H1 (cell line): Measurements from ENCODE around the gene PDIA2. TPM values are rescaled to one million over a fixed set of nuclear protein-coding genes. Genes with fewer than 3 reads are reported as not detected.

Experiments
- CTCF ChIA-PET: fragments of 300-600 bp; sonication (Branson Sonifier 250); formaldehyde crosslinking; loops from one replicate; lab custom pipeline; 2021; ENCODE audit not compliant: partially characterized antibody; lab: Charles Lee
- POLR2A ChIA-PET: fragments of 300-600 bp; sonication (Branson Sonifier 250); formaldehyde crosslinking; loops from one replicate; lab custom pipeline; 2021; ENCODE audit warnings: inconsistent platforms; ENCODE audit not compliant: partially characterized antibody; lab: Charles Lee
- DNase-seq, 2 experiments: peaks; one replicate each; pipeline versions ENCODE4 v3.0.0 to v3.0.0-alpha.2; 2010 to 2022; ENCODE audit warnings: low spot score in 2 of 2, low read depth in 1 of 2, mixed read lengths in 1 of 2
- FAIRE-seq: peaks from 2 replicates; lab custom pipeline; 2011; peaks lifted over from hg19 to GRCh38; lab: Jason Lieb, UNC
- H2AFZ ChIP-seq: 2 replicates; pipeline ENCODE4 v1.8.1; 2012; ENCODE audit warnings: low read length, inconsistent platforms
- H2AK5ac ChIP-seq: 2 replicates; pipeline ENCODE4 v1.6.1; 2013; ENCODE audit warnings: low read depth, low read length
- H2BK120ac ChIP-seq: replicated peaks from 2 replicates; pipeline ENCODE3; 2013; ENCODE audit warnings: low read depth, low read length, inconsistent platforms
- H2BK12ac ChIP-seq: 2 replicates; pipeline ENCODE4 v1.6.1; 2013; ENCODE audit warnings: low read depth, low read length
- H2BK15ac ChIP-seq: 2 replicates; pipeline ENCODE4 v1.6.1; 2013; ENCODE audit warnings: low read length
- H2BK20ac ChIP-seq: 2 replicates; pipeline ENCODE4 v1.6.1; 2013; ENCODE audit warnings: low read length
- H2BK5ac ChIP-seq: 2 replicates; pipeline ENCODE4 v1.6.1; 2013; ENCODE audit warnings: low read depth, low read length
- H3K14ac ChIP-seq: 2 replicates; pipeline ENCODE4 v1.6.1; 2013; ENCODE audit warnings: inconsistent platforms; ENCODE audit not compliant: insufficient read length
- H3K18ac ChIP-seq: 2 replicates; pipeline ENCODE4 v1.6.1; 2013; ENCODE audit warnings: low read length; ENCODE audit errors: extremely low read depth
- H3K23ac ChIP-seq: 2 replicates; pipeline ENCODE4 v1.6.1; 2013; ENCODE audit warnings: inconsistent platforms; ENCODE audit not compliant: insufficient read length
- H3K23me2 ChIP-seq: 2 replicates; pipeline ENCODE4 v1.6.1; 2013; ENCODE audit warnings: low read depth, low read length
- H3K27ac ChIP-seq: 2 replicates; pipeline ENCODE4 v1.6.1; 2011; ENCODE audit warnings: low read depth, low read length, inconsistent platforms
- H3K27me3 ChIP-seq, 4 experiments: replicated peaks in 1 of 4; 1 replicate in 1 of 4; 2 replicates in 3 of 4; pipeline versions ENCODE4 v1.6.1 to v1.8.1; 2011 to 2013; ENCODE audit warnings: low read length in 3 of 4, mild to moderate bottlenecking in 3 of 4, inconsistent platforms in 2 of 4, mixed read lengths in 2 of 4, moderate library complexity in 1 of 4; ENCODE audit not compliant: control insufficient read depth in 3 of 4, insufficient read depth in 3 of 4; ENCODE audit errors: extremely low read depth in 1 of 4
- H3K36me3 ChIP-seq, 4 experiments: 2 replicates each; pipeline versions ENCODE4 v1.6.1 to v1.8.1; 2011 to 2013; ENCODE audit warnings: mild to moderate bottlenecking in 4 of 4, low read length in 3 of 4, moderate library complexity in 2 of 4, control low read depth in 1 of 4, inconsistent platforms in 1 of 4; ENCODE audit not compliant: insufficient read depth in 4 of 4, control insufficient read depth in 2 of 4
- H3K4ac ChIP-seq: replicated peaks from 2 replicates; pipeline ENCODE3; 2013; ENCODE audit warnings: low read length, low read depth, mixed read lengths, inconsistent platforms; ENCODE audit not compliant: insufficient read length
- H3K4me1 ChIP-seq, 4 experiments: replicated peaks in 1 of 4; 1 replicate in 1 of 4; 2 replicates in 3 of 4; pipeline versions ENCODE4 v1.6.1 to v1.8.1; 2011 to 2013; ENCODE audit warnings: low read length in 3 of 4, inconsistent platforms in 2 of 4, mixed read lengths in 1 of 4; ENCODE audit not compliant: insufficient read depth in 4 of 4, control insufficient read depth in 3 of 4
- H3K4me2 ChIP-seq, 2 experiments: 2 replicates each; pipeline versions ENCODE4 v1.6.1 to v1.8.1; 2011 to 2013; ENCODE audit warnings: low read depth in 2 of 2, low read length in 2 of 2, control low read depth in 1 of 2, inconsistent platforms in 1 of 2, mild to moderate bottlenecking in 1 of 2; ENCODE audit not compliant: insufficient read depth in 1 of 2
- H3K4me3 ChIP-seq, 4 experiments: fragments of 200-600, 300-600 bp in 1 of 4; sonication (generic), shearing (Covaris generic), sonication (Bioruptor Twin) in 1 of 4; 2 replicates each; pipeline versions ENCODE4 v1.5.1 to v1.8.1; 2011 to 2016; ENCODE audit warnings: low read length in 4 of 4, low read depth in 3 of 4, control low read depth in 2 of 4, inconsistent platforms in 2 of 4, mild to moderate bottlenecking in 2 of 4, mixed read lengths in 1 of 4, moderate library complexity in 1 of 4; ENCODE audit not compliant: insufficient read depth in 2 of 4; ENCODE audit errors: extremely low read depth in 1 of 4
- H3K56ac ChIP-seq: replicated peaks from 2 replicates; pipeline ENCODE3; 2013; ENCODE audit warnings: low read depth, mild to moderate bottlenecking, mixed read lengths, low read length, inconsistent platforms; ENCODE audit not compliant: insufficient read length
- H3K79me1 ChIP-seq: 2 replicates; pipeline ENCODE4 v1.6.1; 2013; ENCODE audit warnings: low read depth, low read length, control low read depth
- H3K79me2 ChIP-seq, 2 experiments: 2 replicates each; pipeline versions ENCODE4 v1.6.1 to v1.8.1; 2012 to 2013; ENCODE audit warnings: low read length in 2 of 2, mild to moderate bottlenecking in 2 of 2, inconsistent platforms in 1 of 2; ENCODE audit not compliant: insufficient read depth in 2 of 2, control insufficient read depth in 1 of 2
- H3K9ac ChIP-seq, 4 experiments: replicated peaks in 1 of 4; 1 replicate in 1 of 4; 2 replicates in 3 of 4; pipeline versions ENCODE4 v1.6.1 to v1.8.1; 2011 to 2013; ENCODE audit warnings: low read depth in 3 of 4, low read length in 3 of 4, control low read depth in 2 of 4, mild to moderate bottlenecking in 2 of 4, moderate library complexity in 2 of 4, inconsistent platforms in 1 of 4; ENCODE audit errors: extremely low read depth in 1 of 4
- H3K9me3 ChIP-seq, 2 experiments: 2 replicates each; pipeline versions ENCODE4 v1.6.1 to v1.8.1; 2012 to 2013; ENCODE audit warnings: mild to moderate bottlenecking in 2 of 2, moderate library complexity in 2 of 2, control low read depth in 1 of 2, inconsistent platforms in 1 of 2, low read depth in 1 of 2, low read length in 1 of 2, mixed read lengths in 1 of 2; ENCODE audit not compliant: insufficient read depth in 2 of 2
- H4K20me1 ChIP-seq, 2 experiments: replicated peaks in 1 of 2; 2 replicates each; pipeline versions ENCODE3 to v1.8.1; 2011 to 2013; ENCODE audit warnings: inconsistent platforms in 2 of 2, low read length in 2 of 2, mild to moderate bottlenecking in 1 of 2; ENCODE audit not compliant: insufficient read depth in 2 of 2, control insufficient read depth in 1 of 2
- H4K5ac ChIP-seq: 2 replicates; pipeline ENCODE4 v1.6.1; 2013; ENCODE audit warnings: low read length, low read depth, mixed read lengths, inconsistent platforms; ENCODE audit not compliant: insufficient read length
- H4K8ac ChIP-seq: 2 replicates; pipeline ENCODE4 v1.8.0; 2013; ENCODE audit warnings: mild to moderate bottlenecking, moderate library complexity, low read length, inconsistent platforms; ENCODE audit not compliant: insufficient read depth; ENCODE audit errors: extremely low read depth
- H4K91ac ChIP-seq: replicated peaks from 2 replicates; pipeline ENCODE3; 2013; ENCODE audit warnings: low read length, mixed read lengths, inconsistent platforms; ENCODE audit not compliant: insufficient read length
- BCL11A ChIP-seq, 2 experiments: IDR thresholded peaks; one replicate each; pipeline ENCODE4 v1.6.1; 2011; ENCODE audit warnings: low read depth in 2 of 2, low read length in 2 of 2, mild to moderate bottlenecking in 2 of 2
- GTF2F1 ChIP-seq: IDR thresholded peaks from 2 replicates; pipeline ENCODE4 v1.6.1; 2012; ENCODE audit warnings: low read depth, low read length, improper control_type of control experiment, borderline replicate concordance
- HDAC6 ChIP-seq: IDR thresholded peaks from one replicate; pipeline ENCODE4 v1.7.1; 2012; ENCODE audit warnings: low read depth, mild to moderate bottlenecking, inconsistent platforms, low read length, moderate library complexity
- KDM5A ChIP-seq: fragments of 200-600 bp; IDR thresholded peaks from 2 replicates; pipeline ENCODE4 v1.7.1; 2012; ENCODE audit warnings: mild to moderate bottlenecking, low read length, inconsistent platforms, mixed read lengths
- WGBS, 2 experiments: shearing (Covaris generic) in 1 of 2; methylation state at CpG; one replicate each; pipeline versions ENCODE4 v1.1.6 to v1.1.7; 2013 to 2015; ENCODE audit warnings: low lambda C conversion rate in 2 of 2, mixed read lengths in 2 of 2, inconsistent platforms in 1 of 2, low coverage in 1 of 2, missing lambda C conversion rate in 1 of 2; ENCODE audit not compliant: insufficient replicate concordance in 2 of 2, insufficient coverage in 1 of 2, insufficient read length in 1 of 2; ENCODE audit errors: extremely low coverage in 1 of 2, missing lambda C conversion rate in 1 of 2; 5-methylcytosine and 5-hydroxymethylcytosine counted together
- polyA plus RNA-seq, 7 experiments: library from polyadenylated mRNA; depleted of rRNA in 3 of 7; stranded (reverse) in 5 of 7; unstranded in 2 of 7; fragments of >200 nt in 5 of 7; fragments of 200-250 nt in 2 of 7; gene quantifications; 1 replicate in 5 of 7; 2 replicates in 1 of 7; 4 replicates in 1 of 7; pipeline versions ENCODE4 v1.2.1 to v1.2.3, GENCODE V29; 2011 to 2013; ENCODE audit warnings: missing spikeins in 2 of 7, mixed read lengths in 2 of 7
- total RNA-seq: library from RNA; stranded (reverse); fragmentation: NEBNext Ultra II Directional; extraction: Animal tissue kit (Norgen Biotek cat#: 25700); gene quantifications from 2 replicates; pipeline ENCODE4 v1.2.1, GENCODE V29; 2021

The PDIA2 gene
- total and polyA plus RNA-seq, 2 of the 8 experiments (the other 6 are each of a cell fraction or from before 2014, with no cell fraction given): 0.34 to 0.50 TPM

GRCh38 chr16:262121-262745 lies 20.7 kb upstream of the PDIA2 start:
- no peak overlapping the region for H4K5ac ChIP-seq
- FAIRE-seq (no peak), DNase-seq (no peak)
- no peak overlapping the region for H3K9ac ChIP-seq
- ChIA-PET POLR2A (interaction anchor here (1.2 to 2.0 kb wide), 2 partner anchors 7 to 10 kb away, joined by 4 read pairs; no protein-coding TSS in a partner anchor), CTCF (interaction anchor here (1.3 kb wide), 1 partner anchor 74 kb away, joined by 3 read pairs; no protein-coding TSS in a partner anchor)
- H3K9me3 ChIP-seq: no peaks in the 10 kb centered on the region
- H2AK5ac ChIP-seq: no peak overlapping the region
- no peak overlapping the region for H2BK20ac ChIP-seq
- TF ChIP-seq HDAC6 (no peak), BCL11A (IDR thresholded peaks at IDR 0.05; ENCODE audit: low read depth in 2 of 2, low read length in 2 of 2) (no peak), KDM5A (no peak), GTF2F1 (no peak)
- no peaks in the 10 kb centered on the region for H3K79me2 ChIP-seq
- H3K4me2 ChIP-seq: no peak overlapping the region
- peaks cover 5 to 12% (median 8%) of the 10 kb centered on the region in 4 experiments; a peak in 6 of 8 replicates for H3K36me3 ChIP-seq
- H3K18ac ChIP-seq: no peak overlapping the region
- no peak overlapping the region for H2BK5ac ChIP-seq
- H3K23me2 ChIP-seq: 0 out of 2 replicates have a peak, but pooled peaks cover under 1% of the 10 kb centered on the region
- H4K91ac ChIP-seq: no peak overlapping the region
- H3K27ac ChIP-seq: no peak overlapping the region
- 95% methylated on average over 27 of the region's 29 CpGs; no CpG with 5 or more reads in 1 of the 2 experiments for WGBS, 2 experiments
- no peak overlapping the region for H3K23ac ChIP-seq
- no peak overlapping the region for H2BK15ac ChIP-seq
- no peaks in the 10 kb centered on the region for H3K27me3 ChIP-seq
- H4K20me1 ChIP-seq: peaks cover 0 to 13% of the 10 kb centered on the region in 2 experiments
- H3K79me1 ChIP-seq: no peaks in the 10 kb centered on the region
- H3K4me3 ChIP-seq: no peak overlapping the region
- no peaks in the 10 kb centered on the region for H3K4me1 ChIP-seq
- H4K8ac ChIP-seq: no peak overlapping the region
- H2AFZ ChIP-seq: no peak overlapping the region
- no peak overlapping the region for H2BK12ac ChIP-seq
- H3K56ac ChIP-seq: no peak overlapping the region
- no peak overlapping the region for H2BK120ac ChIP-seq
- H3K4ac ChIP-seq: no peak overlapping the region
- no peak overlapping the region for H3K14ac ChIP-seq
